MM.1S (cell line): ENCODE measurements around the gene ATP13A5.

Experiments used
- CTCF ChIP-seq: fragments of 300-600 bp; sonication (generic); IDR thresholded peaks from 2 replicates; pipeline ENCODE4 v1.5.1; 2016; ENCODE audit warnings: antibody characterized with exemption, low read length, mixed read lengths
- EZH2phosphoT487 ChIP-seq: fragments of 300-600 bp; sonication (generic); IDR thresholded peaks from 2 replicates; pipeline ENCODE4 v1.6.1; 2018; ENCODE audit warnings: antibody characterized with exemption, low read length

- no peak for TF ChIP-seq CTCF
- no peak for TF ChIP-seq EZH2phosphoT487
Measured at GRCh38 chr3:193230610-193231009, 147.9 kb downstream of the ATP13A5 start.
